Inflammatory macrophage treated with lipopolysaccharide for 4 hours (primary cell): Measurements from ENCODE around the gene CRHR1.

Source experiments
- DNase-seq: peaks from one replicate; pipeline ENCODE4 v3.0.0-alpha.2; 2020

The CRHR1 gene

DNA sequence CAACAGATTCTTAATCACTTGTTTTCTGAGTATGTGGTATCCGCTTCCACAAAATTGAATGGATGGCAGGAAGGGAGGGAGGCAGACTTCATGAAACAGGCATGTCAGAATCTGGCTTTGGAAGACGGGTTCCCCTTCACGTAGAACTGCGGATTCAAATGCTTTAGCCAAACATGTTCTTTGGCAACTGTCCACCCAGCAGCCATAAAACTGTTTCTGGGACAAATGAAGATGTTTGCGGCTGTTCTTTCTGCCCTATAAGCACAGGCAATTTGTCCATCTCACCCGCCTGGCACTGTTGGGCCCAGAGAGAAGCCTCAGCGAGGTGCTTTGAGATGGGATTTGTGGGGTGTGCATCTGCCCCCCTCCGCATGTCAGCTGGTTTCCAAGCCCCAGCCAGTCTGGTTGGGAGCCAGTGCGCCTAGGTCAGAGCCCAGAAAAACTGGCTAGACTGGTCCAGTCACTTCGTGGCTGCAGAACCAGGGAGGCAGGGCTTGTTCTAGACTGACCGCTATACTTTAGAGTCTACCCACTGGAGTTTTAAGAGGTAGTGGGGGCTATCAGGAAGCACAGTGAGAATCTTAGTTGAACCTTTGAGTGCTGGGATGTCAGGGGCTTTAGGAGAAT lies 6.3 kb downstream of the CRHR1 start:
- no peak for DNase-seq

DNA sequence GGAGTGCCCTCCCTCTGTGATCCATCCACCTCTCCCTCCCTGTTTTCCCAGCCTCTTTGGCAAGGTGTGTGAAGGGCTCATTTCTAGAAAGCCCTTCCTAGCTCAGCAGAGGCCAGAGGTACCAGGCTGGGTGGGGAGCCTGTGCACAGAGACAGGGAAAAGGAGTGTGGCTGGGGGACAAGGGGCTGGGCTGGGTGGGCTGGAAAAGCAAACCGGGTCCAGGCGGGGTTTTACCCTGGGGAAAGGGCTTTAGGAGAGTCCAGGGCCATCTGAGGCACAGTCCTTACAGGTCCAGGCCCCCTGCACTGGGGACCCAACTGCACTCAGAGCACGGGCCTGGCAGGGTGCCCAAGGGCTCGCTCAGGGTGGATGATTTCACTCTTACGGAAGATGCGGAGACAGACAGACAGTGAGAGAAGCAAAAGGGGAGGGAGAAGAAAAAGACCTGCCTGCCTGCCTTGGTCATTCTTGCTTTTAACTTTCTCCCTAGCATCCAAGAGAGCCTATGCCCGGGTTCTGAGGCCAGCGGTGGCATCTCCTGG lies 7.0 kb downstream of the CRHR1 start:
- DNase-seq: no peak

DNA sequence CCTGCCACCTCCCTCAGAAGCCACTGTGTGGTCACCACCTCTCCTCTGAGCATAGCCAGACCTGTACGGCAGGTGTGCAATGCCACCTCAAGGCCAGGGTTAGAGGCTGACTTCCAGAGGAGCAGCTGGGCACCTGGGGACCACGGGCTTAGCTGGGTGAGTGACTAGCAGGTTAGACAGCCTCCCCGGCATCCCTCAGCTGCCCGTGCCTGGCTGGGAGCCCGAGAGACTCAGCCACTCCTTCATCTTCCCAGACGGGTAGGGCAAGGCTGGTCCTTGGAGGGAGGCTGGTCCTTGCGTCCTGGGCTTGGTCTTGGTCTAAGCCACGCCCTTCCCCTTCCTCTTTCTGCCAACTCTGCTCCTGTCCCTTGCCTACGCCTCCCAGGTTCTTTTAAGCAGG lies 7.8 kb downstream of the CRHR1 start:
- no peak for DNase-seq

DNA sequence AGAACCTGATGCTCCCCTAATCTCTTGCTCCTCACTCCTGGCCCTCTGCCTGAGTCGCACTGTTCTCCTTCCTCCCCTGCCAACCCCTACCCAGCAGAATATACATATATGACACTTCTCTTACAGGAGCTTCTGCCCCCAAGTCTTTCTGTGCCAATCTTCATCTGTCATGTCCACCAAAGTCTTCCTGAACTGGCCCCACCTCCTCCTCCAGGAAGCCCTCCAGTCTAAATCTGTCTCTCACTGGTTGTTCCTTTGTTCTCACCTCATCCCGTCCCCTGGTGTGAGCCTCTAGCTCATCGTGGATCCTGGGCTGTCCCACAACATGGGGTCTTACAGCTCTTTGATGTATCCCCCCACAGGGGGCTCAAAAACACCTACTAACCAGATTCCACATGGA lies 8.3 kb downstream of the CRHR1 start:
- DNase-seq: no peak

DNA sequence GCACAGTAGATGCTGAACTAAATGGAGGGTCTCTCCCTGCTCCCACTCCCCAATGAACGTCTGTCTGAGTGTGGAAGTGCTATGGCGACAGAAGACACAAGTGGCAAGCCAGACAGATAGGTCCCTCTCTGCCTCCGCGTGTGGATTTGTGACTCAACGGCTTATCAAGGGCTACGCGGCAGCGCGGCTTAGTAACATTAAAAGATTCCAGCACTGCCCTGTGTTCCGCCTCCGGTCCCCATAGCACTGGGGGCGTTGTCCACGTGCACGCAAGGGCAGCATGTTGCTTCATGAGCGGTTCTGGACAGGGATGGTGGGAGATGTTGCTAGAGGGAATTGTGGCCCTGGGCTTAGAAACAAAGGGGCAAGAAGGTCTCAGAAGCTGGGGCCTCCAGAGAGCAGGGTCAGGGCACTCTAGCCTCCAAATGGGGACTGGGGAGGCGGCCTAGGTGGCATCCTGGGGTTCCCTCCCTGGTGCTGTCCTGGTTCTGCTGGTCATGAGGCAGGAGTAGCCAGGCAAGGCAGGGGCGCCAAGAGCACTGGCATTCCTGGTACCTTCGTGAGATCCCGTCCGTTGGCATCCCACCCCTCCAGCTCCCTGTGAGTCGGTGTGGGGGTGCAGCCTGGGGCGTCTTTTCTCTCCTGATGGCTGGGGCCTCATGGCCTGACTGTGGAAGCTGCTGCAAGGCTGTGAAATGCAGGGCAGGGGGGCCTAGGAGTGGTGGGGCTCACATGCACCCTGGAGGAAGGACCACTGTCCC lies 9.1 kb downstream of the CRHR1 start:
- DNase-seq: no peak

DNA sequence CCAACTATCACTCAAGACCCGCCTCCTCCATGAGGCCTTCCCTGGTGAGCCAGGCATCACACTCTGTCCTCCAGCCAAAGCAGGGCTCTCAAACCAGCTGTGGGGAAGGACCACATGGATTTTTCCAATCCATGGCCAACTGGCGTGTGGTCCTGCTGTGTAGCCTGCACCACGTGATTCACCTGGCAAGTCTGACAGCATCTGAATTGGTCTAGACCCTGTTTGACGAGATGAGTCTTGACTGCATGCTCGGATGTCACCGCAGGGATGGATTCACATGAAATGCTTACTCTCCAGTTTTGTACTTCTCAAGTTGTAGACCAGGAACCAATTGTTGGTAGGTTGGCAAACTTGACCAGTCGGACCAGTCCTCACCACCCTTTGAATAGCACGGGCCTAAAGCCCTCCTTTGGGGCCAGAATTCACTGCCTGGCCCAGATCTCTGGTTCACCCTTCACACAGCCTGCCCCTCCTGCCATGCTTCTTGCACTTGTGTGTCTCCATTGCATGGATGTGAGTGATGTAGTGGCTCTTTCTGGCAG lies 9.9 kb downstream of the CRHR1 start:
- DNase-seq: no peak

DNA sequence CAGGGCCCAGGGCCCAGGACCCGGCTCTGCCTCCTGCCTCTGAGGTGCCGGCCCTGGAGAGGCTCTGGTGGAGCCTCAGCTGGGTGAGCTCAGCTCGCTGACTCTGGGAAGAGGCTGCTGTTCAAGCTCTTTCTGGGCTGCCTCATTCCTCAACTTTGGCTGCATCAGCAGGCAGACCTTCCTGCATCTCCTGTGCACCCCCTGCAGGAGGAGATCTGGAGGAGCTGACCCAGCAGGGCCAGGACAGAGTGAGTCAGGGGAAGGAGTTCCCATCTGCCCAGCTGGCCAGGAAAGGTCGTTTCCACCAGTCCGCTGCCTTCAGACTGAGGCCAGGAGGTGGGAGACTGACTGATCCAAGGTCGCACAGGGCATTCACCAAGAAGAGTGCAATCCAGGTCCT lies 10.7 kb downstream of the CRHR1 start:
- DNase-seq: no peak

DNA sequence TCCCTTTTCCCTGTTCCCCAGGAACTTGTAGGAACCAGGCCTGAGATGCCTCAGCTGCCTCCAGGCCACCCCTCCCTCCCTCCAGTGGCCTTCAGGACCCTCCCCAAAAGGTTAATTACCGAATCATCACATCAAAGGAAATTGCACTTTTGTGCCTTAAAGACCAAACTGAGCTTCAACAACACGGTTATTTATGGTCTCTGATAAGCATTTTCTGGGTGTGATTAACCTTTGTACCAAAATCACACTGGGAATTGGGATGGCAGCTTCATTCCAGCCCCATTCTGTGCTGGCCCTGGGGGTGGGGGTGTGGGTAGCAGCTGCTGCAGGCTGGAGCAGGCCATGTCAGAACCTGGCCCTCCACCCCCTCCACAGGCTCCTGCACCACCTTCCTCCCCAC lies 16.7 kb downstream of the CRHR1 start:
- DNase-seq: no peak

DNA sequence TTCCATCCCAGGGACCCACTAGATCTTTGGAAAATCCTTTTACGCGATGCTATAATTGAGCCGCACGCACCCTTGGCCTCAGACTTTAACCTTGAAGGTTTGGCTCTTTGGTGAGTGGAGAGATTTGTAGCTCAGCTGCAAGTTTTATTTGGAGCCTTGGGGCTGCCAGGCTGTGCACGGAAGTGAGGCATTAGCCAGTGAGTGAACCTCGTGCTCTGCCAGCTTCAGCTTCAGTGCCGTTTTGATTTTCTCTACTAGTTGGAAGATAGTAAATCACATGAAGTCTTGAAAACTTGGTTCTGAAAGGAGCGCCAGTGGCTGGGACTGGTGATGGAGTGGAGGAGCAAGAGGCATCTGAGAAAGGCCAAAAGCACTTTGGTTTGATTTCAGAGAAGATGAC lies 17.3 kb downstream of the CRHR1 start:
- no peak for DNase-seq

DNA sequence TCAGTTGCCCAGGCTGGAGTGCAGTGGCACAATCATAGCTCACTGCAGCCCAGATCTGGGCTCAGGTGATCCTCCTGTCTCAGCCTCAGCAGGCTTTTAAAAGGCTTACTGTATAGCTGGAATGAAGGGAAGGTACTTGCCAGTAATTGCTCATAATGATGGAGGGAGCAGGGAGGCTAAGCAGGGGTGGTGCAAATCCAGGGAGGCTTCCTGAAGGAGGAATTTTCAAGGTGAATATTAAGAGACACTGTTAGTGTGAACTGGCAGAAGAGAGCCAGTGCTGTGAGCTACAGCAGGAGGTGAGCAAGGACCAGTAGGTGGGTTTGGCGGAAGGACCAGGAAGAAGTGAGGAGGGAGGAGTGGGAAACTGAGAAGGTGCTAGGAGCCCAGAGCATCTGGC lies 24.7 kb downstream of the CRHR1 start:
- DNase-seq: no peak

DNA sequence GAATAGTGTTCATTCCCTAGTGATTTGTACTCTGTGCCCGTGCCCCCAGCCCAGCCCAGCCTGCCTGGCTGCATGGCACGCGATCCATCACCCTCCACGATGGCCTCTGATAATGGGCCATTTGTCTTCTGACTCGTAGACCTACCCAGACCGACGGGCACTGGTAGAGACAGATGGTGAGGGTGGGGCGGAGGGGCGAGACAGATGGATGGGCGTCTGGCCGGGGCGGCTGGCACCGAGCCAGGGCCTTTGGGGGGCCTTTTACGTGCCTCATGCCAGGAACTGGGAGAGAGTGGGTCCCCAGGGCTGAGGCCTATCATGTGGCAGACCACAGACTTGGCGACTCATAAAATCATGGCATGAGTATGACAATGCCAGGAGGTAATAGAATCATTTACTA lies 25.4 kb downstream of the CRHR1 start:
- DNase-seq: no peak

DNA sequence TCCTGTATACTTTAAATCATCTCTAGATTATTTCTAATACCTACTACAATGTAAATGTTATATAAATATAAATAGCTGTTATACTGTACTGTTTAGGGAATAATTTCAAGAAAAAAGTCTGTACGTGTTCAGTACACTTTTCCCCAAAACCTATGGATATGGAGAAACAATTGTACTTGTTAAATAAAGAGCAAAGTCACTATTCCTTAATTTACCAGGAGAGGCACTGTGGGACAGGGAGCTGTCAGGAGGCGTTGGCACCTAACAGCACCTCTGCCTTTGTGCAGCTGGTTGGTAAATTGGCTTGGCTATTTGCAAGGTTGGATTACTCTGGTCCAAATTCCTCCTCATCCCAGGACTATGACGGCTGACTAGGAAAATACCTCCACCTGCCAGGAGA lies 28.0 kb downstream of the CRHR1 start:
- DNase-seq: no peak

DNA sequence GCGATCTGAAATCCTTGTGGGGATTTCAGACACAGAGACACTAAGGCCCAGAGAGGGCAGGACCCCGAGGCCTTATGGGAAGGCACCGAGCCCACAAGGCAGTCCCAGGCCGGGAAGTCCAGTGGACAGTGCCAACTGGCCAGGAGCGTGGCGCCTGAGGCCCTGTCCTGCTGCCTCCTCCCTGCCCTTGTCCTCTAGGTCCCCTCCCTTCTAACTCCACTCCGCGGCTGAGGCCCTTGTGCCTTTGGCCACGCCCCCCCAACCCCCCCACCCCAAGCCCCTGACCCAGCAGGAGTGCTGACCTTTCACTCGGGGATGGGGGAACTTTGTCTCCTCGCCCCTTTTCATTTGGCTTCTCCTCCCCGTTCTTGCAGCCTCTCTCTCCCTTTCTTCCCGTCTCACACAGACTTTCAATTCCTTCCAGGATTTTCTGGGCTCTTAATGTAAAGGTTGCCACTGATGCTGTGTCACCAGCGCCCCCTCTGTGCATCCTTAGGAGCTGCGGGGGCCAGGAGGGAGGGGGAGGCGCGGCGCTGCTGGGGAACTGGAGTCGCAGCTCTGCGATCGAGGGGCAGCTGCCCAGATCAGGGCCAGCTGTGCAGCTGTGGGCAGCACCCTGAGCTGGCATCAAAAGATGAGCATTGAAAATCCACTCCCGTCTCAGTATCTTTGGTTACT lies 29.1 kb downstream of the CRHR1 start:
- no peak for DNase-seq

DNA sequence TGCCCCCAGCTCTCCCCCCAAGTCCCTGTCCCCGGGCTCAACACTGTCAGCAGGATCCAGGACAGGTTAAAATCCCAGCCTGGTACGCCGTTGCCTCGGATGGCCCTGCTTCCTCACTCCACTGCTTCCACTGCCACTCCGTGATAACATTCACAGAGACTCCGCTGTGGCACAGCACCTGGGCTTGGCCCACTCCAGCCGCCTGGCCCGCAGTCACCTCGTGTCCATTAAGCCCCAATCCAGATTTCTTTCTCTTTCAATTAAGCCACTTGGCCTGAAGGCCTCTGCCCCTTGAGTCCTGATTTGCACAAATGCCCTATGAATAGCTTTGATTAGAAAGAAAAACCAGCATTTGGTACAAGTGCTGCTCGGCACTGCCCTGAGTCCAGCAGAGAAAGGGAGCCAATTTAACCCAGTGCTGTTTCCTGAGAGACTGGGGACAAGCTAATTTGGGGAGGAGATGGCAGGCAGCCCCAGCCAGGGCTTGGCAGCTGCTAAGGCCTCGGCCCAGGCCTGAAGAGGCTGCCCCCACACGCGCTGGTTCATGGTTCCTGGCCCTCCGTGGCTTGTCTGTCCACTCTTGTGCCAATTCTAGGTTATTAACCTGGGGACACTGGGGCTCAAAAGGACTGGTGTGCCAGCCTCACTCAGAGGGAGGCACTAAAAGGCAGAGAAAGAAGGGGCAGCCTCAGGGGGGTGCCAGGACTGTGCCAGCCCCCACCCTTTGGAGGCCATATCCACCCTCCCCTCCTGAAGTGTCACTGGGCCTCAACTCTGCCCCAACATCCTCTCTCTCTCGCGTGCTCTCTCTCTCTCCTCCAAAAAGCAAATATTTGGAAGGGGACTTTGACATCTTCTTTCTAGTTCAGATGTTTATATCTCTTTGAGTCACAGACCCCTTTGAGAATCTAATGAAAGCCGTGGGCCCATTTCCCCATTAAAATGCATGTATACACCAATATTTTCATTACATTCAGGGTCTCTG lies 30.8 kb downstream of the CRHR1 start:
- DNase-seq: no peak

DNA sequence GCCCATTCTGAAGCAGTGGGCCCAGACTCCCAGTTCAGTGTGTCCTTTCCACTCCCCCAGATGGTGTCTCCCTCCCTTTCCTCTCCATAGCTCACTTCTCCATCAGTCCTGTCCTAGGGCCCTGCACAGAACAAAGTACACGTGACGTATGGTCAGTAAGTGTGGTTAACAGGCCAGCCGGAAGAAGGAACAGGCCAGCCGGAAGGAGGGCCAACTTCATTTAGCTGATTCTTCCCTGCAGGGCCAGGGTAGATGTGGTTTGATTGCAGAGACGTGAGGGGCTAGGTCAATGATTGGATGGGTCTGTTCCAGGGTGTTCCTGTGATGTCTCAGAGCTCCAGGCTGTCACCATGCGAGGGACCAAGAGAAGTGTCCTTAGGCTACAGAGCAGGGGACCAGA lies 31.6 kb downstream of the CRHR1 start:
- no peak for DNase-seq

DNA sequence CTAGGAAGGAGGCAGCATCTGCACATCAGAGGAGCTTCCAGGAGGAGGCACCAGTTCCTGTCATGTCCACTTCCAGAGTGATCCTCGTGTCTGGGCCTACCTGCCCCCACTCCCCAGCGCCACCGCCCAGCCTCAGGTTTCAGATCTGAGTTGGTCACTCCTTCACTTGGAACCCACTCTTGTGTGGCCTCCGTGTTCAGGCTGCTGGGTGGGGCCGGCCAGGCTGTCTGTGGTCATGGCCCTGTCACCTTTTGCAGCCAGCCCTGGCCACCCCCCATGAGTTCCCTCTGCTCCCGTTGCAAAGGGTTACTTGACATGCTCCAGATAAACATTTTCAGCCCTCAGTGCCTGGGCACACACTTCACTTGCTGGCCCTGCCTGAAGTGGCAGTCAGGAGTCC lies 33.9 kb downstream of the CRHR1 start:
- no peak for DNase-seq

DNA sequence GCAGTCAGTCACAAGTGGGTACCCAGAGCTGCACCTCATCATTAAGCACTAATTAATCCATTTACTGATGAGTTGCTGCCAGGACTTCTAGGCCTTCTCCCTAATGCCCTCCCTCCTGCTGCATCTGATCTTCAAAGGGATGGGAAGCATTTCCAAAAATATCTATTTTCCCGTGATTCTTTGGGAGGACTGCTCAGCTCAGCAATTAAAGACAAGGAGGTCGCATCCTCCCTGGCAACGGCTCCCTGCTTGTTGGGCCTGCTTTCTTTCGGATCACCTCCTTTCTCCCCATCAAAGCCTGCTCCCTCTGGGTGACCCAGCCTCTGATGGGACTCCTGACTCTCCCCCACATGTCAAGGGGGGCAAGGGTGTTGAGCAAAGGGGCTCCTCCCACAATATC lies 34.6 kb downstream of the CRHR1 start:
- DNase-seq: no peak

DNA sequence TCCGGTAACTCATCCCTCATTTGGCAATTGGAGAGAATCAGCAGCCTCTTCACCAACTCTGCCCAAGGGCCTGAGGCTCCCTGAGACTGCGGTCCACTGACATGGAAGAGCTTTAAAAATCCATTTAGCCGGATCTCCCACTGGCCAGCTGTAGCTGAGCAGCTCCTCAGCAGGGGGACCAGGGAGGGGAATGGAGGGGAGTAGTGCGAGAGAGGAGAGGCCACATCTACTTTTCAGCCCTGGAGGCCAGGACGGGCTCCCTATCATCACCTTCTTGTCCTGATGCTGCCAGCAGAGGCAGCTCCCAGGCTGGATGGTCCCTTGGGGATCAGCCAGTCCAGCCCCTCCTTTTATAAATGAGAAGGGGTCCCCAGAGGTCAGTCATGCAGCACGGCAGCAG lies 35.5 kb downstream of the CRHR1 start:
- DNase-seq: no peak

DNA sequence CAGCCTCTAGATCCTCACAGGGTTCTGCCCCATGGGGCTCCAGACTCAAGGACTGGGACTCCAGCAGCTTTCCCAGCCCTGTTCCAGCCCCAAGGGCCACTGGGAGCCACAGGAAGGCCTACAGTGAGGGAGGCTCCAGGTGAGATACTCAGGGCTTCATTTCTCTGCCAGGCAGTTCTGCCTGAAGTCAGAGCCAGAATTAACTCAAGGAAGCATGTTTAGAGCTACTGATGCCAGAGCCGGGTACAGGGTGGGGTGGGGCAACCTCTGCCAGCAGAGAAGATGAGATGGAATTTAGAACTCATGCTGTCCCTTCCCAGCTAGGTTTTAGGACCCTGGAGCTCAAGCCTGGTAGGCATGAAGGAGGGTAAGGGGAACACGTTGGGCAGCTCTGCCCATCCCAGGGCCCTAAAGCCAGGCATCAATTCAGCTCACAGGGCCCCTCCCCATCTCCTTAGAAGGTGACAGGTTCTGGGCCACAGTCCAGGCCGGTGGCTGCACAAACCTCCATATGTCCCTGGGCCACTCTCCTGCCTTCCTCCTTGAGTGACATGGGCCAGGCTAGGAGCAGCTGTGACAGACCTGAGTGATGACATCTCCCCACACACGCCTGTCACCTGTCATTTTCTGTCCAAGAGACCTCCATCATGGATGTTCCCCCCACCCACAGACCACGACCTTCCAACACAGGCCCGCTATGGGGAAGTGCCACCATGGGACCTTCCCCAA lies 36.1 kb downstream of the CRHR1 start:
- DNase-seq: no peak

DNA sequence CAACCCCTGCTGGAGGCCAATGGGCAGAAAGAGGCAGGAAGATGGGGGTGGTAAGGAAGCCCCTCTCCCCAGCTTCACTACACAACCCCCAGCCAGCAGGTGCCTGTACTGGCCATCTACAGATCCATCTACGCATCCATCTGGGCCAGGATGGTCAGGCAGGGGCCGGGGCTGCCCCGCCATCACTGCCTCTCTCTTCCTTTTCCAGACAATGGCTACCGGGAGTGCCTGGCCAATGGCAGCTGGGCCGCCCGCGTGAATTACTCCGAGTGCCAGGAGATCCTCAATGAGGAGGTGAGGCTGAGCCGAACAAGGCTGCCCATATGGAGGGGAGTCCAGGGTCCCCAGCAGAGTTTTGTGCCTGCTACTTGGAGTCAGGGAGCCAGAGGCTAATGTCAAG lies 37.0 kb downstream of the CRHR1 start:
- DNase-seq: no peak

DNA sequence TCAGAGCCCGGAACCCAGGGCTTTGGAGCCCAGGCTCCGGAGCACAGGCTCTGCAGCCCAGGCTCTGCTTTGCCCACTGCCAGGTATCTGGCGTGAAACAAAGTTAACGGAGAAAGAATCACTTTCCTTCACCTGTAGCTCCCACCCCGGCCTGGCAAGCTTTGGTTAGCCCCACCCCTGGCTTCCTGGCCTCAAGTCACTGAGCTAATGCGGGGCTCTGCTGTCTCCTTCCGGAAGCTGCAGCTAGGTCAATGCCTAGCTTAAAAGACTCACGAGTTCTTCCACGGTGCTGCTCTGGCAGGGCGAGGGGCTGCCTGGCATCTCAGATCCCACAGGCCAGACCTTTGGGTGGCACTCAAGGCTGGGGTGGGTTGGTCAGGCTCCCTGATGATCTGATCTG lies 39.5 kb downstream of the CRHR1 start:
- no peak for DNase-seq

DNA sequence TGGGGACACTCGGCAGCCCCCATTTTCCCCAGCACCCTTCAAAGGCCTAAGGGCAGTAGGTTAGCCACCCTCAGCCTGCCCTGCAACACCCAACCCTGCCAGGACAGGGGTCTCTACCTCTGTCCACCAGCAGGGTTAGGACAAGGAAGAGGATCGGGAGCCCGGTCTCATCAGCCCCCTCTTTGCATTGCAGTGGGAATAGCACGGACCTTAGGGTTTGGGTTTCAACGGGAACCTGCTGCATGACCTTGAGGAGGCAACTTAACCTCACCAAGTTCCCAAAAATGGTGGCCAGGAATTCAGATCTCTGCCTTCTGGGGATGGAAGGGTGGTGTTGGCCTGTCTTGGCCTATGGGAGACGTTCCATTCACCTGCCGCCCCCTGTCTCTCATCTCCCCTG lies 40.4 kb downstream of the CRHR1 start:
- DNase-seq: no peak
